GM12875 (cell line): Measurements from ENCODE around the gene LBHD2.
"Not testable (repeated sequence)": the region's sequence is repeated elsewhere in the genome, so short reads cannot be mapped to it uniquely, and the experiment has no call there.

Source experiments
- H3K4me3 ChIP-seq: one replicate; pipeline ENCODE4 v1.5.1; 2011; ENCODE audit warnings: low read depth, low read length, control low read depth
- CTCF ChIP-seq: IDR thresholded peaks from 2 replicates; pipeline ENCODE4 v1.5.1; 2011; ENCODE audit warnings: low read depth, mild to moderate bottlenecking, control low read depth, inconsistent platforms, low read length, moderate library complexity, borderline replicate concordance; ENCODE audit not compliant: insufficient read depth

LBHD2 gene

GRCh38 chr14:103113303-103113702 lies 29.3 kb downstream of the LBHD2 start:
- H3K4me3 ChIP-seq = no peak overlapping the region
- TF ChIP-seq CTCF = no peak

GRCh38 chr14:103113774-103114173 lies 29.8 kb downstream of the LBHD2 start:
- no peak overlapping the region for H3K4me3 ChIP-seq
- no peak for TF ChIP-seq CTCF

GRCh38 chr14:103115086-103115679 lies 31.2 kb downstream of the LBHD2 start:
- not testable (repeated sequence) for H3K4me3 ChIP-seq

GRCh38 chr14:103115845-103116572 lies 32.0 kb downstream of the LBHD2 start:
- no peak for TF ChIP-seq CTCF
- H3K4me3 ChIP-seq = no peak overlapping the region

GRCh38 chr14:103116636-103117035 lies 32.6 kb downstream of the LBHD2 start:
- H3K4me3 ChIP-seq = no peak overlapping the region
- TF ChIP-seq CTCF = no peak

- not testable (repeated sequence) for H3K4me3 ChIP-seq
Measured at GRCh38 chr14:103117499-103117898, 33.5 kb downstream of the LBHD2 start.

GRCh38 chr14:103118018-103118662 lies 34.1 kb downstream of the LBHD2 start:
- no peak overlapping the region for H3K4me3 ChIP-seq
- no peak for TF ChIP-seq CTCF
